MM.1S (cell line): Measurements from ENCODE around the gene IDI2.

Experiments
- DNase-seq: peaks from one replicate; pipeline ENCODE4 v3.0.0-alpha.2; 2015
- H2AFZ ChIP-seq: fragments of 300-600 bp; sonication (generic); 2 replicates; pipeline ENCODE4 v1.6.0; 2016; ENCODE audit warnings: antibody characterized with exemption, low read length
- H3F3A ChIP-seq: fragments of 300-600 bp; sonication (generic); 2 replicates; pipeline ENCODE4 v1.6.1; 2016; ENCODE audit warnings: mild to moderate bottlenecking, antibody characterized with exemption, low read length, moderate library complexity, mixed read lengths; ENCODE audit not compliant: insufficient read depth
- H3K27ac ChIP-seq: fragments of 300-600 bp; sonication (generic); 2 replicates; pipeline ENCODE4 v1.5.1; 2016; ENCODE audit warnings: mild to moderate bottlenecking, low read length
- H3K27me3 ChIP-seq: fragments of 300-600 bp; sonication (generic); replicated peaks from 2 replicates; pipeline ENCODE4 v1.6.0; 2016; ENCODE audit warnings: low read length; ENCODE audit not compliant: insufficient read depth
- H3K36me3 ChIP-seq: fragments of 300-600 bp; sonication (generic); replicated peaks from 2 replicates; pipeline ENCODE4 v1.6.1; 2016; ENCODE audit warnings: mild to moderate bottlenecking, low read length, mixed read lengths; ENCODE audit not compliant: insufficient read depth
- H3K4me1 ChIP-seq: fragments of 300-600 bp; sonication (generic); 2 replicates; pipeline ENCODE4 v1.6.1; 2016; ENCODE audit warnings: low read length, mixed read lengths
- H3K4me2 ChIP-seq: fragments of 300-600 bp; sonication (generic); 2 replicates; pipeline ENCODE4 v1.6.0; 2016; ENCODE audit warnings: low read depth, low read length
- H3K4me3 ChIP-seq: fragments of 300-600 bp; sonication (generic); 2 replicates; pipeline ENCODE4 v1.5.1; 2016; ENCODE audit warnings: low read length, mixed read lengths
- H3K79me2 ChIP-seq: fragments of 300-600 bp; sonication (generic); 2 replicates; pipeline ENCODE4 v1.6.1; 2016; ENCODE audit warnings: mixed run types, low read length, mixed read lengths
- H3K9ac ChIP-seq: fragments of 300-600 bp; sonication (generic); 2 replicates; pipeline ENCODE4 v1.6.1; 2016; ENCODE audit warnings: low read length, mixed read lengths
- H3K9me2 ChIP-seq: fragments of 300-600 bp; sonication (generic); replicated peaks from 2 replicates; pipeline ENCODE4 v1.6.1; 2016; ENCODE audit warnings: mild to moderate bottlenecking, low read length, mixed read lengths; ENCODE audit not compliant: insufficient read depth
- H3K9me3 ChIP-seq: fragments of 300-600 bp; sonication (generic); replicated peaks from 2 replicates; pipeline ENCODE4 v1.6.1; 2016; ENCODE audit warnings: mild to moderate bottlenecking, low read length, mixed read lengths; ENCODE audit not compliant: insufficient read depth
- H4K20me1 ChIP-seq: fragments of 300-600 bp; sonication (generic); 2 replicates; pipeline ENCODE4 v1.6.1; 2016; ENCODE audit warnings: mild to moderate bottlenecking, low read length, moderate library complexity, mixed read lengths; ENCODE audit not compliant: insufficient read depth
- CTCF ChIP-seq: fragments of 300-600 bp; sonication (generic); IDR thresholded peaks from 2 replicates; pipeline ENCODE4 v1.5.1; 2016; ENCODE audit warnings: antibody characterized with exemption, low read length, mixed read lengths
- EZH2 ChIP-seq: fragments of 300-600 bp; sonication (generic); optimal IDR thresholded peaks from 2 replicates; pipeline ENCODE3; 2017; ENCODE audit warnings: low read depth, mild to moderate bottlenecking, antibody characterized with exemption, low read length, mixed read lengths
- EZH2phosphoT487 ChIP-seq: fragments of 300-600 bp; sonication (generic); IDR thresholded peaks from 2 replicates; pipeline ENCODE4 v1.6.1; 2018; ENCODE audit warnings: antibody characterized with exemption, low read length

The IDI2 gene

DNA sequence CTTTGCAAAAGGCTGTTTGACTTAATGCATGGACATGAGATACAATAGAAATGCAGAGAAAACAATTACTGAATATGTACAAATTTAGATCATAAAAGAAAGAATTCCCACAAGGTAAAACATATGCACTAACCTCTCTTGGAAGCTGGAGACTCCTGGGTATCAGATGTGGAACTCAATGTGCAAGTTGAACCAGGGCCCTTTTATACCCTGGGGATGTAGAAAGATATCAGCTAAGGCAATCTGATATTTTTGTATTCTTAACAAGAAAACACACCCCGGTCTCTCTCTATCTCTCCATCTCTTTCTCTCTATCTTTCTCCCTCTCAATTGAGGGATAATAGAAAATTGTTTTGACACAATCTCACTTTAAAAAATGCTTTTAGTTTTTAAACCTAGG is at the start of gene IDI2:
TSS of gene IDI2 (minus strand) at position 177 of the 400 bp plus-strand sequence. CDS start 1,136 bp downstream, outside the sequence.
- Histone ChIP-seq H3K27me3 (no peaks in the 10 kb centered on the region), H4K20me1 (no peaks in the 10 kb centered on the region), H3K27ac (no peak within 1 kb of the TSS), H3K9me3 (no peaks in the 10 kb centered on the region), H3K4me1 (no peaks in the 10 kb centered on the region), H3K4me3 (no peak within 1 kb of the TSS), H3K4me2 (no peak within 1 kb of the TSS), H3K9me2 (no peaks in the 10 kb centered on the region), H3K9ac (no peak within 1 kb of the TSS), H2AFZ (no peak within 1 kb of the TSS), H3F3A (no peaks in the 10 kb centered on the region), H3K36me3 (no peaks in the 10 kb centered on the region), H3K79me2 (no peaks in the 10 kb centered on the region)
- no peak for DNase-seq
- TF ChIP-seq CTCF (no peak), EZH2 (no peak), EZH2phosphoT487 (no peak)

DNA sequence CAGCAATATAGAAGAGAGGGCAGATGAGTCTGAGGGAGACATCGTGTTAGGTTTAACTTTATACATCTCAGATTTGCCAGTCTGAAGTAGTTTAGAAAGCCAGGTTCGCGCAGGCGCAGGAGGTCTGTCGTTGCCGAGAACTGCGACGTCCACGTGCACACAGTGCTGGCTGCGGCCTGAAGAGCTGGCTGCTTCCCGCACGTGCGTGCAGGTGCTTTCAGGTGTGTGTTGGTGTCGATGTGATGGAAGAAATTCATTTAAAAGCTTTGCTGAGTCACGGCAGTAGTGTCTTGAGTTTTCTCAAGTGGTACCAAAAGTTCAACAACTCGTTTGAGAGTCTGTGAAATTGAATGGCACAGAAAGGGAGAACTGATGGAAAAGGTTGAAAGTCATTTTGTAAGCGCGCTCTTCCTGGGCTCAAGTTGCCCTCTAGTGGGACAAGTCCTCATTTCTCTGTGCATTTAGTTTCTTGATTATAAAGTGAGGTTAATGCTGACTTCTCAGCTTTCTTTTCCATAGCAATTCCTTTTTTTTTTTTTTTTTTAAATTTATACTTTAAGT is 49.2 kb upstream of the IDI2 start:
- H3F3A ChIP-seq, result no peaks in the 10 kb centered on the region

GRCh38 chr10:1074052-1074747 is 48.5 kb upstream of the IDI2 start:
- Histone ChIP-seq H3K9me3 (no peaks in the 10 kb centered on the region), H3K79me2 (peaks cover 19% of the 10 kb centered on the region; the same call in 1 of the 2 replicates), H3K27me3 (no peaks in the 10 kb centered on the region), H3K4me2 (no peak overlapping the region), H3K36me3 (0 out of 2 replicates have a peak, but pooled peaks cover 5% of the 10 kb centered on the region), H3K4me1 (no peaks in the 10 kb centered on the region), H3K9ac (no peak overlapping the region), H4K20me1 (no peaks in the 10 kb centered on the region), H3F3A (no peaks in the 10 kb centered on the region), H3K9me2 (no peaks in the 10 kb centered on the region), H3K4me3 (no peak overlapping the region), H3K27ac (no peak overlapping the region), H2AFZ (no peak overlapping the region)
- DNase-seq, result no peak
- TF ChIP-seq EZH2phosphoT487 (no peak), EZH2 (no peak), CTCF (no peak)

More for the DNA sequence above, 49.2 kb upstream of the IDI2 start:
- Histone ChIP-seq H3K4me1 (no peaks in the 10 kb centered on the region), H3K9me3 (no peaks in the 10 kb centered on the region), H3K9me2 (no peaks in the 10 kb centered on the region), H3K4me2 (no peak overlapping the region), H4K20me1 (no peaks in the 10 kb centered on the region), H3K79me2 (peaks cover 19% of the 10 kb centered on the region; the same call in 1 of the 2 replicates), H3K4me3 (no peak overlapping the region), H3K27ac (no peak overlapping the region), H2AFZ (no peak overlapping the region), H3K9ac (no peak overlapping the region), H3K36me3 (0 out of 2 replicates have a peak, but pooled peaks cover 6% of the 10 kb centered on the region), H3K27me3 (no peaks in the 10 kb centered on the region)
- TF ChIP-seq CTCF, result no peak
- no peak for TF ChIP-seq EZH2
- no peak for TF ChIP-seq EZH2phosphoT487
- DNase-seq, result no peak
